GM20000 (cell line): ENCODE data around the gene WNK4.

Experiments used
- DNase-seq: peaks from one replicate; pipeline ENCODE4 v3.0.0; 2012; ENCODE audit warnings: low spot score
- CTCF ChIP-seq: IDR thresholded peaks from 2 replicates; pipeline ENCODE4 v1.5.1; 2012; ENCODE audit warnings: mild to moderate bottlenecking, control low read depth; ENCODE audit errors: extremely low read depth, missing control alignments

Gene WNK4

GRCh38 chr17:42803074-42803883 is 22.9 kb downstream of the WNK4 start:
- no peak for TF ChIP-seq CTCF
- no peak for DNase-seq

- no peak for TF ChIP-seq CTCF
- no peak for DNase-seq
Measured at GRCh38 chr17:42804918-42805367, 24.5 kb downstream of the WNK4 start.

- no peak for TF ChIP-seq CTCF
- DNase-seq = no peak
Measured at GRCh38 chr17:42806249-42806648, 25.8 kb downstream of the WNK4 start.

GRCh38 chr17:42809250-42809649 is 28.8 kb downstream of the WNK4 start:
- DNase-seq = no peak
- TF ChIP-seq CTCF = no peak

GRCh38 chr17:42814633-42815399 is 34.4 kb downstream of the WNK4 start:
- no peak for TF ChIP-seq CTCF
- no peak for DNase-seq

- TF ChIP-seq CTCF = no peak
- DNase-seq = no peak
Measured at GRCh38 chr17:42817866-42818265, 37.5 kb downstream of the WNK4 start.

GRCh38 chr17:42818379-42818778 is 38.0 kb downstream of the WNK4 start:
- no peak for DNase-seq
- no peak for TF ChIP-seq CTCF
